Gastroesophageal sphincter (tissue), 3 donors: ENCODE measurements around the gene GPC1.

ENCODE experiments used
- POLR2A ChIP-seq, 2 donors: fragments of 450-650 bp; IDR thresholded peaks; one replicate each; pipeline ENCODE4 v1.6.1; 2017; ENCODE audit warnings: antibody characterized with exemption in 2 of 2, mild to moderate bottlenecking in 2 of 2, moderate library complexity in 1 of 2
- POLR2AphosphoS5 ChIP-seq: sonication (generic); formaldehyde crosslinking; IDR thresholded peaks from one replicate; pipeline ENCODE4 v1.6.1; 2017; ENCODE audit warnings: antibody characterized with exemption
- TF ChIP-seq, protein P1 (sequence below), 4 experiments: fragments of 200-600 bp in 2 of 4; fragments of 450-650 bp in 2 of 4; sonication (generic) in 1 of 4; IDR thresholded peaks; one replicate each; pipeline ENCODE4 v1.5.1; 2017 to 2019; ENCODE audit warnings: antibody characterized with exemption in 4 of 4, mild to moderate bottlenecking in 2 of 4, moderate library complexity in 2 of 4

DNA sequence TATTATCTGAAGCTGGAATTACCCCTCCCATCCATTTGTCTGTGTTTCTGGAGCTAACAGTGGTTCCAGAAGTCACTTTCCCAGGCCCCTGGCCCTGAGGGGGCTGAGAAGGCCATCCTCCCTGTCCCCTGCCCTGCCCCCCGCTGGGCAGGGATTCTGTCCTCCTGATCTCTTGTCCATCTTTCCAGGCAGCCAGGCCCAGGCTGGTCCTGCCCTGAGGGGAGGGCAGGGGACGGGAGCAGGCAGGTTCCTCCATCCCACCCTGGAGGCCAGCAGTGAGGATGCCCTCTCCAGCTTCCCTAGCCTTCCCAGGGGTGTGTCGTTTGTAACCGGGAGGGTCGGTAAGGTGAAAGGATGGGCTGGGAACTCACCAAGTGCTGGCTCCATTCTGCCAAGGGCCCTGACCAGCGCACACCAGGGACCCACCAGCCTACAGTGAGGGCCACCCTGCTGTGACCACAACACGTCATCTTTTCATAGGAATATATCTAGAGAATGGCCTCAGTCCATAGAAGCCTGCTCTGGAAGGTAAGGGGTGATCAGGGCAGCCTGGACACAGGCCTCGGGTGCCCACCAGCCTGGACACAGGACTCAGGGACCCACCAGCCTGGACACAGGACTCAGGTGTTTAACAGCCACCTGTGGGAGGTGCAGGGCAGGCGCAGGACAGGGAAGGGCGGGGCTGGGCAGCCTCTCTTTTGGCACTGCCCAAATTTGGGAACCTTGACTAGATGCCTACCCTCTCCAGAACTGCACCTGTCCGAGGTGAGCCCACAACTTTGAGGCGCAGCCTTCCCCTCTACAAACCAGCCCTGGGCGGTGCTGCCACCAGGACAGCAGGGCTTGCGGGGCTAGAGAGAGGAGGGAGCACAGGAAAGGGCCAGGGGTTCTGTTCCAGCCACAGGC is 35.8 kb upstream of the GPC1 start:
- TF ChIP-seq POLR2A (IDR thresholded peaks at IDR 0.05) = no peak
- TF ChIP-seq, protein P1, sequence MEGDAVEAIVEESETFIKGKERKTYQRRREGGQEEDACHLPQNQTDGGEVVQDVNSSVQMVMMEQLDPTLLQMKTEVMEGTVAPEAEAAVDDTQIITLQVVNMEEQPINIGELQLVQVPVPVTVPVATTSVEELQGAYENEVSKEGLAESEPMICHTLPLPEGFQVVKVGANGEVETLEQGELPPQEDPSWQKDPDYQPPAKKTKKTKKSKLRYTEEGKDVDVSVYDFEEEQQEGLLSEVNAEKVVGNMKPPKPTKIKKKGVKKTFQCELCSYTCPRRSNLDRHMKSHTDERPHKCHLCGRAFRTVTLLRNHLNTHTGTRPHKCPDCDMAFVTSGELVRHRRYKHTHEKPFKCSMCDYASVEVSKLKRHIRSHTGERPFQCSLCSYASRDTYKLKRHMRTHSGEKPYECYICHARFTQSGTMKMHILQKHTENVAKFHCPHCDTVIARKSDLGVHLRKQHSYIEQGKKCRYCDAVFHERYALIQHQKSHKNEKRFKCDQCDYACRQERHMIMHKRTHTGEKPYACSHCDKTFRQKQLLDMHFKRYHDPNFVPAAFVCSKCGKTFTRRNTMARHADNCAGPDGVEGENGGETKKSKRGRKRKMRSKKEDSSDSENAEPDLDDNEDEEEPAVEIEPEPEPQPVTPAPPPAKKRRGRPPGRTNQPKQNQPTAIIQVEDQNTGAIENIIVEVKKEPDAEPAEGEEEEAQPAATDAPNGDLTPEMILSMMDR (IDR thresholded peaks at IDR 0.05) = no peak
- TF ChIP-seq POLR2AphosphoS5 = no peak
